Dedifferentiated amniotic fluid mesenchymal stem cell (primary cell): ENCODE data around the gene ZNF275.
"Not testable (repeated sequence)": the region's sequence is repeated elsewhere in the genome, so short reads cannot be mapped to it uniquely, and the experiment has no call there.

Experiments
- DNase-seq: peaks from one replicate; pipeline ENCODE4 v3.0.0-alpha.2; 2016; ENCODE audit errors: extremely low spot score

The ZNF275 gene

DNA sequence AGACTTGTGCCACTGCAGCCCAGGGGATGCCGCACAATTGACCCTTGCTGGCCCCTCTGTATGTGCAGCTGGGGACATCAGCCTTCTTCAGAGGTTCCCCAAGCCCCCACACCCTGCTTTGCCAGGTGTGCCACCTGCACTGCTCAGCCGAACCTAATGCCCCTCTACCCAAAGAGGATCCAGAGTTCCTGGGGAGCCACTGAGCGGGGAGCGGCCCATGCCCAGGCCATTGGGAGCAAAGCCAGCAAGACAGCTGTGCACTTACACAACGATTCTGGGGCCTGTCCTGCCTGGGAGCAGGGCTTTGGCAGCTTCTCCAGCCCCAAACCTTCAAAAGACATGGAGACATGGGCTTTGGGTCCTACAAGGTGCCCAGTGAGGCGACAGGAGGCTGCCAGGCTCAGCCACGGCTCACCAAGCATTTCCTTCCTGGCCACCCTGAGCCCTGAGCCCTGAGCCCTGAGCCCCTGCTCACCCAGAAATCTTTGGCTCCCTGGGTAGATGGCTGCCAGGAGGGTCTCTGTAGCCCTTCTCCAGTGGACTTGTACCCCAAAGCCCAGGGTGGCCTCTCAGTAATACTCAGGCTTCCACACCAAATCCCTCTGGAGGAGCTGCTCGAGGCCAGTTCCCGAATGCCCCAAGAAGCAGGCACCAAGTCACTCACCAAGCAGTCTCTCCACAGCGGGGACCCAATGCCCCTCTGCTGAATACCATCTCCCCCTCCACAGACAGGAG, 54.2 kb downstream of the ZNF275 start:
- DNase-seq, result no peak

DNA sequence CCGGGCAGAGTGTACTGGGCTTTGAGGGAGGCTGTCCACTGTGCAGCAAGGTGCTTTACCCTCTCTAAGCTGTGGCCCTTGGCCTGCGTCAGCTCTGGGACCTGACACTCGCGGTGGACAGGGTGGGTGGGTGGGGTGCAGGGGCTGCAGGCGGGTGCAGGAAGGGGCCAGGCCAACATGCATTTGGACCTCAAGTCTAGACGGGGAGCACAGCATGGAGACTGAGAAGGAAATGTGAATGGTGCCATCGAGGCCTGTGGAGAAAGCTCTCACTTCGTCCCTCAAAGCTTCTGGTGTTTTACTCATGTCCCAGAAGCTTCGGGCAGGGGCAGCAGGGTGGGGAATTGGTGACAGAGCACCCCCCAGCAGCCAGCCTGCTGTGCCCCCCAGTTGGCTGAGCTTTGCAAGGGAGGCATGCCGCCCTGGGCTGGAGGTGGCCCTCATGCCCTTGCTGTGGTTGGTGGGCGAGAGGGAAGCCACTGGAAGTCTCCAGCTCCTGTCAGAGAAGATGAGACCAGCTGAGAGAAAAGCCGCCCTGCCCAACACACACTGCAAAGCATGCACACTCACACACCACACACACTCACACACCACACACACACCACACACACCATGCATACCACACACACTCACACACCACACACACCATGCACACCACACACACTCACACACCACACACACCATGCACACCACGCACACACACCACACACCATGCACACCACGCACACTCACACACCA, 54.9 kb downstream of the ZNF275 start:
- DNase-seq, result no peak

DNA sequence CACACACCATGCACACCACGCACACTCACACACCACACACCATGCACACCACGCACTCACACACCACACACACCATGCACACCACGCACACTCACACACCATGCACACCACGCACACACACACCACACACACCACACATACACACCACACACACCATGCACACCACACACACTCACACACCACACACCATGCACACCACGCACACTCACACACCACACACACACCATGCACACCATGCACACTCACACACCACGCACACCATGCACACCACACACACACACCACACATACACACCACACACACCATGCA, 55.5 kb downstream of the ZNF275 start:
- DNase-seq, result not testable (repeated sequence)

DNA sequence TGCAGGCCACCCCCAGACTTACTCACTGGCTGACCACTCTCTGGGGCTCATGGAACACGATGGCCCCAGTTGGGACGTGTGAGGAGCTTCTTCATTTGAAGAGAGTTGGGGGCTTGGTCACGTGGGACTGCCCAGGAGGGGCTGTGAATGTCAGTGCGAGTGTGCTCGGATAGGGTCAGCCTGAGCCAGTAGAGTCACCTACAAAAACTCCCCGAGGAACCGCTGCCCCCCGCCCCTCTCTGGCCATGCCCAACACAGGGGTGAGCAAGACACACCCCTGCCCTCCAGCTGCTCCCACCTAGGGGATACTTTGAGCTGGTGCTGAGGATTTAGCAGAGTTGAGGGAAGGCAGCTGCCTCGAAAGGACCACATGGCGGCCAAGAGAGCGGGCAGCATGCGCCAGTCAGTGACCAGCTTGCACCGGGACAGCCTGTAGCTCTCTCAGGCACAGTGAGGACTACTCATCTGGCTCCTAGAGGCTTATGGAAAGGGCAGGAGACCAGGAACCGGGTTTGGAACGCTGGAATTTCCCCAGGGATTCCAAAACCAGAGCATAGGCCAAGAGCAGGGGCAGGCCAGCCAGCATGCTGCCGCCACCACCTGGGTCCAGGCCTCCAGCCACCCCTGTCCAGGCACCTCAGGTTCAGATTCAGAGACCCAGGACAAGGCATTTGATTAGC, 58.8 kb downstream of the ZNF275 start:
- DNase-seq, result no peak

DNA sequence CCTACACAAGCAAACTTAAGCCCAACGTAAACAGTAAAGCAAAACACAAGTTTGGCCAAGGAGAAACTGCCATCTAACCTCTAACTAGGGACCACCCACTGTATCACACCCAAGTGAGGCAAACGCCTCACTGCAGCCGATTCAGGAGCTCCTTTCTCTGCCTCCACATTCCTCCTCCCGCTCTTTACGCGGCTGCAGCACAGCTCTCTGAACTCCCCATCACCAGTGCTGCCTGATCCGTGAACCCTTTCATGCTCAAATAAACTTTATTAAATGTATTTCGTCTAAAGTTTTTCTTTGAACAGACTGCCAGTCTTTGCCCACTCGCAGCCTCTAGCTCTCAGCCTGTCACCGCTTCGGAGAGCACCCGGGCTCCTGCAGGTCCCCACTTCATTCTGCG, 60.7 kb downstream of the ZNF275 start:
- no peak for DNase-seq

DNA sequence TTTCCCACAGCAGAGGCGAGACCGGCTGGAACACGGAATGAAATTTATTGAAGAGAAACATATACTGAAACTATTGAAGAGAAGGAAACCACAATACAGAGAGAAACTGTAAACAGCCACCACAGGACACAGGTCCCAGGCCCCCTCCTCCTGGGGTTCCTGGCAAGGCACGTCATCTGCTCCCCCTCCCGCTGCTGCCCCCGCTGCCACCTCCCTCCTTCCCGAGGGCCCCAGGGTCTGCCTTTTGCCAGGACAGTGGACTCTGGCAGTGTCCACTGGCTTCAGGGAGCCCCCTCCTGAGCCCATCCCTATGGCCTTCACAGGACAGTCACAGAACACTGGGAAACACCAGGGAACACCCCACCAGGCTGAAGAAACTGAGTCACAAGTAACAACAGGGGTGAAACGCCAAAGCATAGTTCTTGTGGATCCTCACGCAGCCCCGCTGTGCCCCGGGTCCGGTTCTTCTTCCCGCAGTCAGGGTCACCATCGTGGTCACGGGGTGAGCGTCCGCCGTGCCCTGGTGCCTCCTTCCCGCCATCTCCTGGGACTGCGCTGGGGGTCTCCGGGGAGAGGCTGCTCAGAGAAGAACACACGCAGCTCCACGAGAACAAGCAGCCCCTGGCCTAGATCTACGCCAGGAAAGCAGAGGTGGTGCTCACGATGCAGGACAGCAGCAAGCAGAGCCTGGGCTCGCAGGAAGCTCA, 61.8 kb downstream of the ZNF275 start:
- no peak for DNase-seq

DNA sequence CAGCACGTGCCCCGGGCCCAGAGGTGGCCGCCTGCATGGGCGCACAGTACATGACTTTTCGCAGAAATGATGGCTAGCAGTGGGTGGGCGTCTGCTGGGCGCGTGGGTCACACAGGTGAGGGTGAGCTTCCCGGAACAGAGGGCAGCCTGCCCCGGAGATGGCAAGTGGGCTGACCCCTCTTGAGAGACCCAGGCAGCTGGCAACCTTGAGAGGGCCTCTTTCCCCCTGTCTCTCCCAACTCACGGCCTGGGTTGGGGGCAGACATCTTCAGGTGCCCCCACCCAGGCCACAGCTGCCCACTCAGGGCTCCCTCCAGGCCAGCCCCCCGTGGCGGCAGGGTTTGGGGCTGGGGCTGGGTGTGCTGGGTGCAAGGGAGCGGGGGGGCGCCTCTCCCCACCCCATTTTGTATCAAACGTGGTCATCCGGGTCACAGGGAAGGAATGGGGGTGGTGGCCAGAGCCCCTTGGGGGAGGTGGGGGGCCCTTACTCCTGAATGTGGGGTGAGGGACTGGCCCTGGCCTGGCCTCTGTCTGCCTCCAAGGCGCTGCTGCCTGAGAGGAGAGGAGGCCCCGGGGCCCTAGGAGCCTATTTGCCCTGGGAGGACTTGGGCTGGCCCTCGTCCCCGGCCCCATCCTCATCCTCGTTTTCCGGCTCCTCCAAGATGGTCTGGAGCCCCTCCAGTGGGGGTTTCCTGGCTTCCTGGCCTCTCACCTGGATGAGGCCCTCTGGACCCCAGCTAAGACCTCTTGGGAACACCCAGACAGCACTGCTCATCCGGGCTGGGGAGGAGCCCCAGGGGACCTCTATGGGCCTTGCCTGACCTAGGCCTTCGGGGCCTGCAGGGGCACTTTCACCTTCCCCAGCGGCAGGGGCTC, 62.6 kb downstream of the ZNF275 start:
- DNase-seq, result no peak

DNA sequence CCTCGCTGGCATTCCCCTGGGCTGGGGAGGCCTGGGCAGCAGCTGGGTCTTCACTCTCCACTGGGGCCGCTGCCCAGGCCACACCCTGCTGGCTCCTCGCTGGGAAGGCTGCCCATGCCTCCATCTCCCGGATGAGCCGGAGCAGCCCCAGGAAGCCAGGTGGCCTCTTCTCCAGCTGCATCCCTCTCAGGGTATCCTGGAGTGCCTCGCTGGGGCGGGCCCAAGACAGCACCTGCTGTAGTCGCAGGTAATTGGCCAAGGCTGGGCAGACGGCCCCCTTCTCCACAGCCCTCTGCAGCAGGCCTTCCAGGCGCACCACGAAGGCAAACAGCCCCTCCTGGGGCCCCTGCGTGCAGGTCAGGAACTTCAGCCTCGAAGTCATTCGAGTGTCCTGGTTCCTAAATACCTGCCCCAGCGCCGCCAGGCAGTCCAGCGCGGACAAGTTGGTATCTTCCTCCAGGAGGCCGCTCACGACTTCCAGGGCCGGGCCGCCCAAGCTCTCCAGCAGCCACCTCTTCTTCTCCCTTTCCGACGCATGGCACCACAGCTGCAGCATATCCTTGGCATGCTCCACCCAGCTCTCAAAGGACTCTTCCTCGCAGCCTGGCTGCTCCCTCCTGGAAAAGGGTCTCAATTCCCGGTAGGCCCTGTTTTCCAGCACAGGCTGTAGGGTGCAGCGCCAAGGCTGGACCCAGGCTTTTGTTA, 63.5 kb downstream of the ZNF275 start:
- no peak for DNase-seq

DNA sequence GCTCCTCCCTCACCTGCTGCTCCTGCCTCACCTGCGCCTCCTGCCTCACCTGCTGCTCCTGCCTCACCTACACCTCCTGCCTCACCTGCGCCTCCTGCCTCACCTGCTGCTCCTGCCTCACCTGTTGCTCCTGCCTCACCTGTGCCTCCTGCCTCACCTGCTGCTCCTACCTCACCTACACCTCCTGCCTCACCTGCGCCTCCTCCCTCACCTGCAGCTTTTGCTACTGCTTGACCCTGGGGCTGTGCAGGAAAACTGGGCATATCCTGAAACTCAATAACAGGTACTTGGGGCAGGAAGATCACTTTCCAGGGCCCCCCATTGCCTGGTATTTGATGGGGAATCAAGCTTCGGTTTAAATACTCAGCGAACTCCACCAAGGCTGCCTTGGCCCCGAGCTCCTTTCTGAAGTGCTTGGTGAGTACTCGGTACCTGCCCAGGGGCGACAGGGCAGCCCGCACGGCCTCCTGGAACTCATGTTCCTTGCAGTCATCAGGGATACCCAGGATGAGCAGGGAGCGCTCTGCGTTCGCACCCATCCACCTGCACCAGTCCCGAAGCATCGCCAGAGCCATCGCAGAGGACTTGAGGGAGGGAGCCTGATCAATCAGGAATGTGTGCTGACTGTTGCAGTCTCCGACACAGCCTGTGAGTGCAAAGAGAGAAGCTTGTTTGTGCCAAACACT, 64.5 kb downstream of the ZNF275 start:
- no peak for DNase-seq

DNA sequence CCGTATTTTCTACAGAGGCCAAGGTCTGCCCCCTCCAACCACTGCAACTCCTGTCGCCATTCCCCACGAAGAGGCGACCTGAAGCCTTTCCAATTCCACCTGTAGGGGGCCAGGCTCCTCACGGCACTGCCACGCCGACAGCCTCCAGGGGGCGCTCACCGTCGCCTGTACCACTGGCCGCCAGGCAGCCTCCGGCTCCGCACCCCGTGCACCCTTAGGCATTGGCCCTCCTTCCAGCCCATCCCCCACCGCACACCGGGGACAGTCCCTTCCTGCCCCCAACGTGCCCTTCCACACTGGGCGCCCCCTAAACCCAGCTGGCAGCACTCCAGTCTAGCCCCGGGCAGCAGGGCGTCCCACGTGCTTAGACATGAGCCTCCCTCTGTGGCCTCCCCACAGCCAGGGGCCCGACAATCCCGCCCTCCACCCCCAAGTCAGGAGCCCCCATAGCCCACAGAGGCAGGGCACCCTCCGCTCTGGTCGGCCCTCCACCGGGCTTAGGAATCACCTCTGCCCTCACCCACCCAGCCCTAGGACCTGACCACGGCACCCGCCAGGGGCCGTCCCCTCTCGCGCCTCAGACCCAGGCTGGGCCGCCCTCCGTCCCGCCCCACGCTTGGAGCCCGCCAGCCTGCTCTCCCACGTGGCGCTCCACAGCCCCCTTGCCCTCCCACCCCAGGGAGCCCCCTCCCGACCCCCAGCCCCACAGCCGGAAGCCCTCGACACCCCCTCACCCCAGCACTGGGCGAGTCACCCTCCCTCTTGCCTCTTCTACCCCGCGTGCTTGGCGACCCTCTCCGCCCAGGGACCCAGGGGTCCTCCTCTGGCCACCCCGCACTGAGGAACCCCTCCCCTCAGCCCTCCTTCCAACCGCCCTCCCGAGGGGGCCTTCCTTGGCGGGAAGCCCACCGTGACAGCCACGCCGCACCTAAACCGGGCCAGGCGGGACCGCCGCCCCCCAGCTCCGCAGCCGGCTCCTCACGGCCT, 66.5 kb downstream of the ZNF275 start:
- DNase-seq, result no peak

DNA sequence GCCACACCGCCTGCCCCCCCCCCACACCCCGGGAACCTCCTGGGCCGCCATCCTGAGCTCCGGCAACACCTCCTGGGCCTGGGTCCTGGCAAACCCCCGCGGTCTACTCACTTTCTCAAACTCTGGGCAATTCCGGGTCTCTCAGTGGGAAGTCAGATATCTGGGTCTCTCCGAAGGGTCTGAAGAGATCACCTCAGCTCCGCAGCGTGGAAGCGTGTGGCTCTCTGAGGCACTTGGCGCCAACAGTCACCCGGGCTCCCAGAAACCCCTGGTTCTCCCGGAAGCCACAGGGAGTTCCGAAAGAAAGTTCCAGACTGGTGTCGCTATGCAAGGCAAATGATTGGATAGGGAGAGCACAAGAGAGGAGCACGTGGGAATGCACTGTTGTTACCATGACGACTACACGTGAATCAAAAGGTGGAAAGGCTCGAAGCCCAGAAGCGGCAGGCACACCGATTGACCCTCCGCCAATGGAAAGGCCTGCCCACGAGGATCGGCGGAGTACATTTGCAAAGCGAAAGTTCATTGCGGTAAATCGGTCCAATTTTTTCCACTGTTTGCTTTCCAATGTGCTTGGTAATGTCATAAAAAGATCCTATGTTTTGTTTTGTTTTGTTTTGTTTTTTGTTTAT, 67.3 kb downstream of the ZNF275 start, which contains the start of gene PNMA6E:
TSS of gene PNMA6E (minus strand) at position 218 of the 632 bp plus-strand sequence. CDS start 2,501 bp downstream, outside the sequence.
- no peak for DNase-seq
